ENCODE data around the gene TBC1D21. TPM values are rescaled to one million over a fixed set of nuclear protein-coding genes. Genes with fewer than 3 reads are reported as not detected.

TBC1D21 gene, protein sequence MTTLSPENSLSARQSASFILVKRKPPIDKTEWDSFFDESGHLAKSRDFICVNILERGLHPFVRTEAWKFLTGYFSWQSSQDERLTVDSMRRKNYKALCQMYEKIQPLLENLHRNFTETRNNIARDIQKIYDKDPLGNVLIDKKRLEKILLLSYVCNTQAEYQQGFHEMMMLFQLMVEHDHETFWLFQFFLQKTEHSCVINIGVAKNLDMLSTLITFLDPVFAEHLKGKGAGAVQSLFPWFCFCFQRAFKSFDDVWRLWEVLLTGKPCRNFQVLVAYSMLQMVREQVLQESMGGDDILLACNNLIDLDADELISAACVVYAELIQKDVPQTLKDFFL
- not detected in 2 replicates for total RNA-seq (2022)
- not detected for Bru-seq, nascent RNA
- BruChase-seq, experiment 1, labeled RNA remaining after a 6-hour chase = not detected
- not detected for BruChase-seq, experiment 2, labeled RNA remaining after a 2-hour chase
- long read RNA-seq = 0 reads

DNA sequence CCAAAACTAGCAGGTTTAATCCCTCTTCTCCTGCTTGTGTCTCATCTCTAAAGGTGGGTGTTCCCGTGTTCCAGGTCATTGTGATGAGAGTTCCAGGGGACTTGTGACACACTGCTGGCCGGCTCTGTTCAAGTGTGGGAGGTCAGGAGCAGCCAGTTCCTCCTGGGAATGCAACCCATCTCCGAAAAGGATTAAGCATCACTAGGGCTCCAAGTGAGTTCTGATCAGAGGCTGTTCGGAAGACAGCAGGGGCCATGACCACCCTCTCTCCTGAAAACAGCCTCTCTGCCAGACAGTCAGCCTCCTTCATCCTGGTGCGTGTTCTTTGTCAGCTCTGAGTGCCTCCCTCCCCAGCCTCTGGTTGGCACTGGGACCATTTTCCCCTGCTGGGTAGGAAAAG, at the start of gene TBC1D21:
TSS of gene TBC1D21 (plus strand) at position 109 of the 400 bp plus-strand sequence. CDS start at position 255, 146 bp downstream.
- ChIA-PET POLR2A (interaction anchor here (1.3 kb wide), 1 partner anchor 10 kb away, joined by 3 read pairs; no protein-coding TSS in a partner anchor), CTCF (interaction anchor here (0.6 to 4.2 kb wide), 23 partner anchors 8 to 450 kb away, joined by 3 to 36 read pairs (median 6); no protein-coding TSS in a partner anchor)
- no TSS peak for BruUV-seq (replicated peaks)
- intact Hi-C loops (cut with micrococcal nuclease) = no loop called here
- Mint-ChIP-seq H3K27ac (ENCODE audit: low read depth, unreplicated experiment) (no peak within 1 kb of the TSS), H3K36me3 (ENCODE audit: insufficient read depth, unreplicated experiment) (no peaks in the 10 kb centered on the region), H3K4me3 (ENCODE audit: unreplicated experiment) (no peak within 1 kb of the TSS), H3K9me3 (ENCODE audit: unreplicated experiment) (no peaks in the 10 kb centered on the region), H3K27me3 (ENCODE audit: insufficient read depth, unreplicated experiment) (peaks cover 75% of the 10 kb centered on the region), H3K4me1 (ENCODE audit: insufficient read depth, unreplicated experiment) (no peaks in the 10 kb centered on the region)
- DNase-seq (ENCODE audit: unreplicated experiment) = no peak
- TF ChIP-seq, protein P1, sequence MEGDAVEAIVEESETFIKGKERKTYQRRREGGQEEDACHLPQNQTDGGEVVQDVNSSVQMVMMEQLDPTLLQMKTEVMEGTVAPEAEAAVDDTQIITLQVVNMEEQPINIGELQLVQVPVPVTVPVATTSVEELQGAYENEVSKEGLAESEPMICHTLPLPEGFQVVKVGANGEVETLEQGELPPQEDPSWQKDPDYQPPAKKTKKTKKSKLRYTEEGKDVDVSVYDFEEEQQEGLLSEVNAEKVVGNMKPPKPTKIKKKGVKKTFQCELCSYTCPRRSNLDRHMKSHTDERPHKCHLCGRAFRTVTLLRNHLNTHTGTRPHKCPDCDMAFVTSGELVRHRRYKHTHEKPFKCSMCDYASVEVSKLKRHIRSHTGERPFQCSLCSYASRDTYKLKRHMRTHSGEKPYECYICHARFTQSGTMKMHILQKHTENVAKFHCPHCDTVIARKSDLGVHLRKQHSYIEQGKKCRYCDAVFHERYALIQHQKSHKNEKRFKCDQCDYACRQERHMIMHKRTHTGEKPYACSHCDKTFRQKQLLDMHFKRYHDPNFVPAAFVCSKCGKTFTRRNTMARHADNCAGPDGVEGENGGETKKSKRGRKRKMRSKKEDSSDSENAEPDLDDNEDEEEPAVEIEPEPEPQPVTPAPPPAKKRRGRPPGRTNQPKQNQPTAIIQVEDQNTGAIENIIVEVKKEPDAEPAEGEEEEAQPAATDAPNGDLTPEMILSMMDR (IDR thresholded peaks at IDR 0.05; ENCODE audit: unreplicated experiment) = no peak

DNA sequence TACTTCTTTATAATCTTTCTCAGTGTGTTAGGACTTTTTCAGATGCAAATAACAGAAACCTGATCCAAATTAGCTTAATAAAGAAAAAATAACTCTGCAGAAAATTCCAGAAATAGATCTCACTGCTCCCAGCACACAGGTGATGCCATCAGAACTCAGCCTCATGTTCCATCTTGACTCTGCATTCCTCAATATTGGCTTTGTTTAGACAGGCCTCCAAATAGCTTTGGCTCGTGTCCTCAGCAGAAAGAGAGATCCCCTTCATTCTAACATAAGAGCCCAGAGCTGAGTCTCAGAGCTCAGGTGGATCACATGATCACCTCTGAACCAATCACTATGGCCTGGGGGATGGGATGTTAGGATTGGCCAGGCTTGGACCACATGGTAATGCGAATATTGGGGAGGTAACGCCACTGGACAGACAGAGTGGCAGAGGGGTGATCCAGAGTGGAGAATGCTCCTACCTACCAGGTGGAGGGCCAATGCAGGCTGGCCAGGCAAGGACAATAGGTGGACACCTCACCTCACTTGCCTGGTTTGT, 46.6 kb upstream of the TBC1D21 start:
- TF ChIP-seq, protein P1 (IDR thresholded peaks at IDR 0.05; ENCODE audit: unreplicated experiment) = no peak
- H3K27me3 Mint-ChIP-seq (ENCODE audit: insufficient read depth, unreplicated experiment) = peaks cover 62% of the 10 kb centered on the region
- no peaks in the 10 kb centered on the region for H3K36me3 Mint-ChIP-seq (ENCODE audit: insufficient read depth, unreplicated experiment)
- intact Hi-C loops (cut with micrococcal nuclease) = no loop called here
- BruUV-seq (replicated peaks) = no TSS peak
- ChIA-PET POLR2A (no interaction called here), CTCF (interaction anchor here (0.6 kb wide), 1 partner anchor 139 kb away, joined by 5 read pairs; no protein-coding TSS in a partner anchor)
- no peak overlapping the region for H3K4me3 Mint-ChIP-seq (ENCODE audit: unreplicated experiment)
- no peak for DNase-seq (ENCODE audit: unreplicated experiment)
- no peaks in the 10 kb centered on the region for H3K9me3 Mint-ChIP-seq (ENCODE audit: unreplicated experiment)
- no peak overlapping the region for H3K27ac Mint-ChIP-seq (ENCODE audit: low read depth, unreplicated experiment)
- no peaks in the 10 kb centered on the region for H3K4me1 Mint-ChIP-seq (ENCODE audit: insufficient read depth, unreplicated experiment)

DNA sequence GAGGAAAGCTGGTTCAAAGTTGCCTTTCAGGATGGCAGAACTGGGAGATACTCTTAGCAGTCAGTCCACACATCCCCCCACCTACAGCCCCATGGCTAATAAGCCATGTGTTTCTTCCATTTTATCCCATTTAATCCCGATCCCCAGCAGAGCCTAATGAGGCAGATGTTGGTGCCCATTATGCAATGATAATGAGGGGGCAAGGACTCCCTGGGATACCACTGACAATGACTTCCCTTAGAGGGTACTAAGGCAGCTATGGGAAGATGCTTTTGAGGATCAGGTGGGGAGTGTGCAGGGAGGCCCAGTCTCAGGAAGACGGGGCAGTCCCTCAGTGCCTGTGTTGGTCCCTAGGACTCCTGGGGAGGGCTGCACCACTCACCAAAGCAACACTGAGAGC, 43.8 kb upstream of the TBC1D21 start:
- BruUV-seq (replicated peaks) = no TSS peak
- peaks cover 76% of the 10 kb centered on the region for H3K27me3 Mint-ChIP-seq (ENCODE audit: insufficient read depth, unreplicated experiment)

DNA sequence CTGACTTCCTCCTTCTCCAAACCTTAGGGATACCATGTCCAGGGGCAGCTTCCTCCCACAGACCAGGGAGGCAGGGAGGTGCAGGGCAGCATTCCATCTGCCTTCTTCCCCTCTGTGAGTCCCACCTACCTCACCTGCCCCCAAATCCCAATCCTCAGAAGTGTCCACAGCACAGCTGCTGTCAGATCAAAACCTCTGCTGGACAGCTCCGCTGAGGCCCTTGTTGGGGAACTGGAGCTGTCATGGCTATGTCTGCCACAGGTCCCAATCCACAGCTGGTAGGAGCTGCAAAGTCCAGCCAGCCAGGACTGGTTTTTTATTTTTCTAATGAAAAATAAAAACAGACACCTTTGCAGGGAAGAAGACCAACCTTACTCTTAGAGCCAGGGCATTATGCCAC, 40.7 kb upstream of the TBC1D21 start:
- no peaks in the 10 kb centered on the region for H3K4me1 Mint-ChIP-seq (ENCODE audit: insufficient read depth, unreplicated experiment)
- peaks cover 94% of the 10 kb centered on the region for H3K27me3 Mint-ChIP-seq (ENCODE audit: insufficient read depth, unreplicated experiment)
- no peaks in the 10 kb centered on the region for H3K36me3 Mint-ChIP-seq (ENCODE audit: insufficient read depth, unreplicated experiment)
- POLR2A ChIA-PET = no interaction called here
- TF ChIP-seq, protein P1 (IDR thresholded peaks at IDR 0.05; ENCODE audit: unreplicated experiment) = no peak
- H3K9me3 Mint-ChIP-seq (ENCODE audit: unreplicated experiment) = no peaks in the 10 kb centered on the region
- H3K27ac Mint-ChIP-seq (ENCODE audit: low read depth, unreplicated experiment) = no peak overlapping the region
- H3K4me3 Mint-ChIP-seq (ENCODE audit: unreplicated experiment) = no peak overlapping the region
- CTCF ChIA-PET = no interaction called here
- DNase-seq (ENCODE audit: unreplicated experiment) = no peak
- BruUV-seq (replicated peaks) = no TSS peak
- intact Hi-C loops (cut with micrococcal nuclease) = no loop called here

More for the DNA sequence above, 43.8 kb upstream of the TBC1D21 start:
- intact Hi-C loops (cut with micrococcal nuclease) = no loop called here
- no peak overlapping the region for H3K4me3 Mint-ChIP-seq (ENCODE audit: unreplicated experiment)
- no peaks in the 10 kb centered on the region for H3K4me1 Mint-ChIP-seq (ENCODE audit: insufficient read depth, unreplicated experiment)
- no peak for DNase-seq (ENCODE audit: unreplicated experiment)
- H3K36me3 Mint-ChIP-seq (ENCODE audit: insufficient read depth, unreplicated experiment) = no peaks in the 10 kb centered on the region
- TF ChIP-seq, protein P1 (IDR thresholded peaks at IDR 0.05; ENCODE audit: unreplicated experiment) = no peak
- ChIA-PET CTCF (interaction anchor here (0.6 kb wide), 1 partner anchor 60 kb away, joined by 3 read pairs; no protein-coding TSS in a partner anchor), POLR2A (no interaction called here)
- no peaks in the 10 kb centered on the region for H3K9me3 Mint-ChIP-seq (ENCODE audit: unreplicated experiment)
- no peak overlapping the region for H3K27ac Mint-ChIP-seq (ENCODE audit: low read depth, unreplicated experiment)
